H1 (cell line): Measurements from ENCODE around the gene SLX4IP. TPM values are rescaled to one million over a fixed set of nuclear protein-coding genes. Genes with fewer than 3 reads are reported as not detected.

Experiments used
- ASH2L ChIP-seq: fragments of 200-600, 300-600 bp; sonication (generic); IDR thresholded peaks from one replicate; pipeline ENCODE4 v1.7.1; 2017; ENCODE audit warnings: low read length
- CBX5 ChIP-seq: fragments of 300-800, 300-1000 bp; sonication (generic); IDR thresholded peaks from 2 replicates; pipeline ENCODE4 v1.7.1; 2016; ENCODE audit warnings: antibody characterized with exemption, low read length, low read depth
- CEBPB ChIP-seq: IDR thresholded peaks from 2 replicates; pipeline ENCODE4 v1.6.1; 2012; ENCODE audit warnings: low read depth, low read length
- CTCF ChIP-seq, 3 experiments: IDR thresholded peaks; 1 replicate in 2 of 3; 2 replicates in 1 of 3; pipeline versions ENCODE4 v1.5.1 to v1.6.1; 2011; ENCODE audit warnings: low read length in 3 of 3, mild to moderate bottlenecking in 3 of 3, inconsistent platforms in 2 of 3, low read depth in 1 of 3, moderate library complexity in 1 of 3; ENCODE audit not compliant: insufficient read depth in 1 of 3; ENCODE audit errors: control extremely low read depth in 1 of 3
- EZH2 ChIP-seq: fragments of 200-600 bp; sonication (generic); IDR thresholded peaks from 2 replicates; pipeline ENCODE4 v1.7.1; 2012; ENCODE audit warnings: low read depth, mild to moderate bottlenecking, moderate library complexity, low read length, inconsistent platforms; ENCODE audit not compliant: severe bottlenecking
- KDM5A ChIP-seq: fragments of 200-600 bp; IDR thresholded peaks from 2 replicates; pipeline ENCODE4 v1.7.1; 2012; ENCODE audit warnings: mild to moderate bottlenecking, low read length, inconsistent platforms, mixed read lengths
- PHF8 ChIP-seq: fragments of 200-600 bp; sonication (generic); conservative IDR thresholded peaks from 2 replicates; pipeline ENCODE4 v1.7.1; 2012; ENCODE audit warnings: low read depth, mild to moderate bottlenecking, inconsistent platforms, low read length, moderate library complexity
- polyA plus RNA-seq, 7 experiments: library from polyadenylated mRNA; depleted of rRNA in 3 of 7; stranded (reverse) in 5 of 7; unstranded in 2 of 7; fragments of >200 nt in 5 of 7; fragments of 200-250 nt in 2 of 7; gene quantifications; 1 replicate in 5 of 7; 2 replicates in 1 of 7; 4 replicates in 1 of 7; pipeline versions ENCODE4 v1.2.1 to v1.2.3, GENCODE V29; 2011 to 2013; ENCODE audit warnings: missing spikeins in 2 of 7, mixed read lengths in 2 of 7
- total RNA-seq: library from RNA; stranded (reverse); fragmentation: NEBNext Ultra II Directional; extraction: Animal tissue kit (Norgen Biotek cat#: 25700); gene quantifications from 2 replicates; pipeline ENCODE4 v1.2.1, GENCODE V29; 2021

SLX4IP gene
- total and polyA plus RNA-seq, 2 of the 8 experiments (the other 6 are each of a cell fraction or from before 2014, with no cell fraction given) = 2.4 to 8.7 TPM

DNA sequence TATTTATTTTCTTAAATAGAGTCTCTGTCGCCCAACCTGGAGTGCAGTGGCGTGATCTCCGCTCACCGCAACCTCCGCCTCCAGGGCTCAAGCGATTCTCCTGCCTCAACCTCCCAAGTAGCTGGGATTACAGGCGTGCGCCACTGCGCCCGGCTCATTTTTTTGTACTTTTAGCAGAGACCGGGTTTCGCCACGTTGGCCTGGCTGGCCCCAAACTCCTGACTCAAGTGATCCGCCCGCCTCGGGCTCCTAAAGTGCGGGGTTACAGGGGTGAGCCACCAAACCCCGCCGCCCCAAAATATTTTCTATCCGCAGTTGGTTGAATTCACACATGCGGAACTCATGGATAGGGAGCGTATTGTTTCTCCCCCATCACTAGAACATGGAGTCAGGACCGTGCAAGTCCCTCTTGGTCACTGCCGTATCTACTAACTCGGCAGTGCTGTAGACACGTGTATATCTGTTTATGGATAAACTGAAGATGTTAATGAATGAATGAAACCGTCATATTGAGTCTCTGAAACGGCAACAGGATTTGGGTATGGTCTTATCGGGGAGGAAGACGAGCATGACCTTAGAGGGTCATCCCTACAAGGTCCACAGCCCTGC, 2.0 kb upstream of the SLX4IP start (continued):
- TF ChIP-seq CEBPB (no peak), CTCF (IDR thresholded peaks at IDR 0.05; ENCODE audit: control extremely low read depth in 1 of 3, insufficient read depth in 1 of 3, low read depth in 1 of 3, low read length in 3 of 3) (no peak), PHF8 (no peak), EZH2 (no peak), CBX5 (no peak), ASH2L (no peak), KDM5A (no peak)
- TF ChIP-seq, all 59 proteins: peak for 0
